HEK293T (cell line): ENCODE measurements around the gene PDE3A.

Experiments
- CTCF ChIA-PET: fragments of 350-600 bp; formaldehyde crosslinking; extraction: SDS; loops from one replicate; lab custom pipeline; 2021; ENCODE audit warnings: antibody characterized with exemption, inconsistent platforms; lab: Yijun Ruan, JAX
- POLR2A ChIA-PET: fragments of 350-600 bp; formaldehyde crosslinking; extraction: SDS; loops from one replicate; lab custom pipeline; 2020; ENCODE audit warnings: antibody characterized with exemption, inconsistent platforms; lab: Yijun Ruan, JAX
- DNase-seq: peaks from one replicate; pipeline ENCODE4 v3.0.0; 2012; ENCODE audit warnings: mixed read lengths; ENCODE audit errors: extremely low spot score
- ARNT ChIP-seq: fragments of 450-650 bp; IDR thresholded peaks from 2 replicates; pipeline ENCODE4 v1.6.1; 2017; ENCODE audit warnings: mild to moderate bottlenecking
- BHLHE40 ChIP-seq: fragments of 450-650 bp; IDR thresholded peaks from 2 replicates; pipeline ENCODE4 v1.6.1; 2016; ENCODE audit warnings: mild to moderate bottlenecking, moderate library complexity, borderline replicate concordance
- CTBP1 ChIP-seq: fragments of 450-650 bp; IDR thresholded peaks from 2 replicates; pipeline ENCODE4 v1.6.1; 2016; ENCODE audit warnings: borderline replicate concordance
- ELF4 ChIP-seq: fragments of 450-650 bp; IDR thresholded peaks from 2 replicates; pipeline ENCODE4 v1.6.1; 2017; ENCODE audit warnings: antibody characterized with exemption
- FOXA1 ChIP-seq: fragments of 450-650 bp; IDR thresholded peaks from 2 replicates; pipeline ENCODE4 v1.6.1; 2016; ENCODE audit warnings: mild to moderate bottlenecking
- FOXK2 ChIP-seq: fragments of 450-650 bp; IDR thresholded peaks from 2 replicates; pipeline ENCODE4 v1.6.1; 2016; ENCODE audit warnings: mild to moderate bottlenecking
- FOXM1 ChIP-seq: fragments of 450-650 bp; IDR thresholded peaks from 2 replicates; pipeline ENCODE4 v1.6.1; 2017; ENCODE audit warnings: mild to moderate bottlenecking, borderline replicate concordance
- HDGF ChIP-seq: fragments of 450-650 bp; IDR thresholded peaks from 2 replicates; pipeline ENCODE4 v1.6.1; 2017; ENCODE audit warnings: antibody characterized with exemption, borderline replicate concordance
- L3MBTL2 ChIP-seq: fragments of 450-650 bp; conservative IDR thresholded peaks from 2 replicates; pipeline ENCODE4 v1.6.1; 2016; ENCODE audit warnings: mild to moderate bottlenecking
- LEF1 ChIP-seq: fragments of 450-650 bp; IDR thresholded peaks from 2 replicates; pipeline ENCODE4 v1.6.1; 2017; ENCODE audit warnings: mild to moderate bottlenecking, borderline replicate concordance
- NFRKB ChIP-seq: fragments of 450-650 bp; IDR thresholded peaks from 2 replicates; pipeline ENCODE4 v1.6.1; 2016; ENCODE audit warnings: mild to moderate bottlenecking, moderate library complexity
- PKNOX1 ChIP-seq: fragments of 450-650 bp; IDR thresholded peaks from 2 replicates; pipeline ENCODE4 v1.6.1; 2016
- SP1 ChIP-seq: fragments of 450-650 bp; IDR thresholded peaks from 2 replicates; pipeline ENCODE4 v1.6.1; 2017
- SUZ12 ChIP-seq: fragments of 450-650 bp; IDR thresholded peaks from 2 replicates; pipeline ENCODE4 v1.6.1; 2016; ENCODE audit warnings: mild to moderate bottlenecking
- TARDBP ChIP-seq: fragments of 450-650 bp; IDR thresholded peaks from 2 replicates; pipeline ENCODE4 v1.6.1; 2016
- ZNF384 ChIP-seq: fragments of 450-650 bp; IDR thresholded peaks from 2 replicates; pipeline ENCODE4 v1.6.1; 2016

PDE3A gene

DNA sequence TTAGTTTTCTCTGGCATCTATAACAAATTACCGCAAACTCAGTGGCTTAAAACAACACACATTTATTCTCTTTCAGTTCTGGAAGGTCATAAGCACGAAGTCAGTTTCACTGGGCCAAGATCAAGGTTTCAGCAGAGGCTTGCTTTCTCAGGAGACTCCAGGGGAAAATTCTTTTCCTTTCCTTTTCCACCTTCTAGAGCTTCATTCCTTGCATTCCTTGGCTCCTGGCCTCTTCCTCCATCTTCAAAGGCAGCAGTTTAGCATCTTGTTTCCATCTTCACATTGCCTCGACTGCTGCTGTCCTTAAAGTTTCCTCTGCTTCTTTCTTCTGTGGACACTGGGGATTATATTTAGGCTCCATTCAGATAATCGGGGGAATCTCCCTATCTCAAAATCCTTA, 106.1 kb downstream of the PDE3A start:
- DNase-seq = no peak
- POLR2A ChIA-PET = no interaction called here
- TF ChIP-seq TARDBP = no peak
- no peak for TF ChIP-seq SP1
- TF ChIP-seq ZNF384 = no peak
- no peak for TF ChIP-seq PKNOX1
- TF ChIP-seq FOXA1 = no peak
- TF ChIP-seq BHLHE40 = no peak
- no peak for TF ChIP-seq ELF4
- no peak for TF ChIP-seq NFRKB
- no peak for TF ChIP-seq ARNT
- TF ChIP-seq SUZ12 = no peak
- TF ChIP-seq FOXK2 = no peak
- TF ChIP-seq HDGF = no peak
- no peak for TF ChIP-seq L3MBTL2
- TF ChIP-seq LEF1 = no peak
- TF ChIP-seq FOXM1 = no peak
- no peak for TF ChIP-seq CTBP1
- CTCF ChIA-PET = no interaction called here

- POLR2A ChIA-PET = no interaction called here
- DNase-seq = no peak
- CTCF ChIA-PET = interaction anchor here (0.6 kb wide), 1 partner anchor 190 kb away, joined by 3 read pairs; no protein-coding TSS in a partner anchor
- TF ChIP-seq SP1 (no peak), HDGF (no peak), PKNOX1 (no peak), ARNT (no peak), FOXM1 (no peak), CTBP1 (no peak), NFRKB (no peak), ZNF384 (no peak), LEF1 (no peak)
These were observed 107.2 kb downstream of the PDE3A start for GRCh38 chr12:20475542-20475941.

- ChIA-PET POLR2A (no interaction called here), CTCF (no interaction called here)
- no peak for TF ChIP-seq BHLHE40
- TF ChIP-seq FOXA1 = no peak
- TF ChIP-seq ARNT = no peak
- TF ChIP-seq ZNF384 = no peak
- no peak for TF ChIP-seq PKNOX1
- TF ChIP-seq FOXM1 = no peak
- TF ChIP-seq TARDBP = no peak
- no peak for TF ChIP-seq HDGF
- TF ChIP-seq NFRKB = no peak
- TF ChIP-seq CTBP1 = no peak
- TF ChIP-seq SP1 = no peak
- no peak for TF ChIP-seq SUZ12
- no peak for TF ChIP-seq ELF4
- TF ChIP-seq LEF1 = no peak
- no peak for TF ChIP-seq FOXK2
- TF ChIP-seq L3MBTL2 = no peak
- no peak for DNase-seq
These were observed 108.2 kb downstream of the PDE3A start for GRCh38 chr12:20476551-20476950.

- TF ChIP-seq BHLHE40 = no peak
- no peak for TF ChIP-seq FOXA1
- no peak for TF ChIP-seq FOXM1
- no peak for TF ChIP-seq FOXK2
- TF ChIP-seq L3MBTL2 = no peak
- DNase-seq = no peak
- CTCF ChIA-PET = no interaction called here
- POLR2A ChIA-PET = no interaction called here
These were observed 108.9 kb downstream of the PDE3A start for GRCh38 chr12:20477255-20477654.

GRCh38 chr12:20477672-20478071, 109.3 kb downstream of the PDE3A start:
- no peak for DNase-seq
- no peak for TF ChIP-seq FOXA1
- TF ChIP-seq L3MBTL2 = no peak
- no peak for TF ChIP-seq ELF4
- no peak for TF ChIP-seq PKNOX1
- no peak for TF ChIP-seq BHLHE40
- TF ChIP-seq HDGF = no peak
- TF ChIP-seq CTBP1 = no peak
- TF ChIP-seq FOXM1 = no peak
- TF ChIP-seq ARNT = no peak
- TF ChIP-seq LEF1 = no peak
- no peak for TF ChIP-seq TARDBP
- TF ChIP-seq ZNF384 = no peak
- TF ChIP-seq SUZ12 = no peak
- TF ChIP-seq SP1 = no peak
- no peak for TF ChIP-seq NFRKB
- no peak for TF ChIP-seq FOXK2
- POLR2A ChIA-PET = no interaction called here
- CTCF ChIA-PET = no interaction called here
